IPS-18a (cell line): Measurements from ENCODE around the gene FAM221A.
"Not testable (repeated sequence)": the region's sequence is repeated elsewhere in the genome, so short reads cannot be mapped to it uniquely, and the experiment has no call there.

Source experiments
- H3K27ac ChIP-seq: one replicate; pipeline ENCODE4 v1.5.1; 2013; ENCODE audit warnings: low read length
- H3K27me3 ChIP-seq: one replicate; pipeline ENCODE4 v1.6.1; 2013; ENCODE audit warnings: mild to moderate bottlenecking, low read length; ENCODE audit not compliant: control insufficient read depth, insufficient read depth
- H3K36me3 ChIP-seq: one replicate; pipeline ENCODE4 v1.6.1; 2013; ENCODE audit warnings: low read depth, low read length; ENCODE audit not compliant: control insufficient read depth
- H3K4me1 ChIP-seq: one replicate; pipeline ENCODE4 v1.6.1; 2013; ENCODE audit warnings: low read depth, low read length; ENCODE audit not compliant: control insufficient read depth
- H3K4me3 ChIP-seq: one replicate; pipeline ENCODE4 v1.5.1; 2013; ENCODE audit warnings: low read length
- H3K9ac ChIP-seq: one replicate; pipeline ENCODE4 v1.6.1; 2013; ENCODE audit warnings: mild to moderate bottlenecking, low read length, moderate library complexity
- H3K9me3 ChIP-seq: one replicate; pipeline ENCODE4 v1.6.1; 2013; ENCODE audit warnings: low read depth, low read length; ENCODE audit not compliant: control insufficient read depth

The FAM221A gene

DNA sequence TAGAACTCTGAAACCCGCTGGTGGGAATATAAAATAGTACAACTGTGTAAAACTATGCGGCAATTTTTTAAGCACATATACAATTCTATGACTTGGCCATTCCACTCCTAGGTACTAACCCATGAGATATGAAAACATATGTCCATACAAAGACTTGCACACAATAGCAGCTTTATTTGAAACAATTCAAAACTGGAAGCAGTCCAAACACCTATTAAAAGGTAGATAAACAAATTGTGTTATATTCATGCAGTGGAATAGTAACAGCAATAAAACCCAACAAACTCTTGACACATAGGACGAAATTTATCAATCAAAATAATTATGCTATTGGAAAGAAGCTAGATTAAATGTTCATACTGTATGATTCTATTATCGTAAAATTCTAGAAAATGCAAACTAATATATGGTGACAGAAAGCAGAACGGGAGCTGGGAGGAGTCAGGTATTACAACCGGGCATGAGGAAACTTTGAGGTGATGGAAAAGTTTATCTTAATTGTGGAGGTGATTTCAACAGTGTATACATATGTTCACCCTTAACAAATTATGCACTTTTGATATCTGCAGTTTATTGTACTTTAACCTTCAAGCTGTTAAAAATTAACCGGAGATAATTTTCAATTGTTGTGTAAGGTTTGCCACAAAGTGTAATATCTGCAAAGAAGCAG is 29.2 kb downstream of the FAM221A start:
- no peak overlapping the region for H3K4me3 ChIP-seq
- peaks cover 16% of the 10 kb centered on the region for H3K36me3 ChIP-seq
- H3K27me3 ChIP-seq, result no peaks in the 10 kb centered on the region
- peaks cover 9% of the 10 kb centered on the region for H3K9me3 ChIP-seq
- no peak overlapping the region for H3K9ac ChIP-seq
- H3K27ac ChIP-seq, result no peak overlapping the region
- no peaks in the 10 kb centered on the region for H3K4me1 ChIP-seq

- H3K27me3 ChIP-seq, result no peaks in the 10 kb centered on the region
- H3K36me3 ChIP-seq, result peaks cover 9% of the 10 kb centered on the region
- H3K4me1 ChIP-seq, result no peaks in the 10 kb centered on the region
- no peak within 1 kb of the TSS for H3K27ac ChIP-seq
- H3K9me3 ChIP-seq, result peaks cover 9% of the 10 kb centered on the region
- no peak within 1 kb of the TSS for H3K4me3 ChIP-seq
- H3K9ac ChIP-seq, result no peak within 1 kb of the TSS
These were observed 30.0 kb downstream of the FAM221A start, which contains the start of gene STK31 for GRCh38 chr7:23710000-23710399. TSS of gene STK31 (plus strand) at chr7:23710219. CDS start at chr7:23710286, 67 bp downstream.

GRCh38 chr7:23712368-23713284 is 32.6 kb downstream of the FAM221A start:
- Histone ChIP-seq H3K36me3 (no peaks in the 10 kb centered on the region), H3K9me3 (no peaks in the 10 kb centered on the region), H3K4me1 (no peaks in the 10 kb centered on the region), H3K27me3 (no peaks in the 10 kb centered on the region), H3K27ac (no peak overlapping the region), H3K9ac (no peak overlapping the region), H3K4me3 (no peak overlapping the region)

- H3K27me3 ChIP-seq, result no peaks in the 10 kb centered on the region
- no peak overlapping the region for H3K27ac ChIP-seq
- no peaks in the 10 kb centered on the region for H3K4me1 ChIP-seq
- H3K36me3 ChIP-seq, result no peaks in the 10 kb centered on the region
- H3K9ac ChIP-seq, result no peak overlapping the region
- no peaks in the 10 kb centered on the region for H3K9me3 ChIP-seq
- H3K4me3 ChIP-seq, result no peak overlapping the region
These were observed 33.5 kb downstream of the FAM221A start for GRCh38 chr7:23713285-23714149.

DNA sequence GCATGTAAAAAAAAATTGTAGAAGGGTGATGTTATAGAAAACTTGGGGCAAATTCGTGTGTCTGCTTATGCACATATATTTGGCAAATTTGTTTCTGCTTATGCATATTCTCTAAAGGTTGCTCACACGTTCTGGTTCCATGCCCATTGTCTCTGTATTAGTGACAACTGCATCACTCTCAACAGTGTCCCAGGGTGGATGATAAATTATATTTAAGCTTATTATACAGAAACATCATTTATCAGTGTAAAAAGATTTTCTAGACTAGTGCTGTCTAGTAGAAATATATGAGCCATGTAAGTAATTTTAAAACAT is 34.1 kb downstream of the FAM221A start:
- no peak overlapping the region for H3K4me3 ChIP-seq
- no peak overlapping the region for H3K9ac ChIP-seq
- no peaks in the 10 kb centered on the region for H3K36me3 ChIP-seq
- H3K27me3 ChIP-seq, result no peaks in the 10 kb centered on the region
- H3K27ac ChIP-seq, result no peak overlapping the region
- H3K4me1 ChIP-seq, result no peaks in the 10 kb centered on the region
- no peaks in the 10 kb centered on the region for H3K9me3 ChIP-seq

GRCh38 chr7:23714579-23714978 is 34.6 kb downstream of the FAM221A start:
- no peak overlapping the region for H3K4me3 ChIP-seq
- H3K4me1 ChIP-seq, result no peaks in the 10 kb centered on the region
- no peak overlapping the region for H3K27ac ChIP-seq
- H3K27me3 ChIP-seq, result no peaks in the 10 kb centered on the region
- no peaks in the 10 kb centered on the region for H3K9me3 ChIP-seq
- no peaks in the 10 kb centered on the region for H3K36me3 ChIP-seq
- H3K9ac ChIP-seq, result no peak overlapping the region

- H3K27ac ChIP-seq, result no peak overlapping the region
These were observed 35.1 kb downstream of the FAM221A start for GRCh38 chr7:23715099-23715498.

DNA sequence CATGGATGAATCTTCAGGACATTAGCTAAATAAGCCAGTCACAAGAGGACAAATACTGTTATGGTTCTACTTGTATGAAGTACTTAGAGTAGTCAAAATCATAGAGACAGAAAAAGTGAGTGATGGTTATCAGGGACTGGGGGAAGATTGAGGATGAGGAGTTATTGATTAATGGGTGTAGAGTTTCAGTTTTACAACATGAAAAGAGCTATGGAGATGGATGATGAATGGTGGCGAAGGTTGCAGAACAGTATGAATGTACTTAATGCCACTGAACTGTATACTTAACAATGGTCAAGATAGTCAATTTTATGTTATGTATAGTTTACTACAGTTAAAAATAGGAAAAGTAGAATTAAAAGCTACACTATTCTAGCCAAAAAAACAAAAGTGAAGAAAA is 37.8 kb downstream of the FAM221A start:
- H3K27me3 ChIP-seq, result peaks cover 11% of the 10 kb centered on the region
- no peak overlapping the region for H3K27ac ChIP-seq
- H3K4me3 ChIP-seq, result no peak overlapping the region
- no peaks in the 10 kb centered on the region for H3K4me1 ChIP-seq
- no peaks in the 10 kb centered on the region for H3K36me3 ChIP-seq
- H3K9ac ChIP-seq, result no peak overlapping the region
- H3K9me3 ChIP-seq, result no peaks in the 10 kb centered on the region

More at GRCh38 chr7:23715099-23715498, 35.1 kb downstream of the FAM221A start:
- Histone ChIP-seq H3K9me3 (no peaks in the 10 kb centered on the region), H3K4me1 (no peaks in the 10 kb centered on the region), H3K4me3 (no peak overlapping the region), H3K9ac (no peak overlapping the region), H3K27me3 (no peaks in the 10 kb centered on the region), H3K36me3 (no peaks in the 10 kb centered on the region)

DNA sequence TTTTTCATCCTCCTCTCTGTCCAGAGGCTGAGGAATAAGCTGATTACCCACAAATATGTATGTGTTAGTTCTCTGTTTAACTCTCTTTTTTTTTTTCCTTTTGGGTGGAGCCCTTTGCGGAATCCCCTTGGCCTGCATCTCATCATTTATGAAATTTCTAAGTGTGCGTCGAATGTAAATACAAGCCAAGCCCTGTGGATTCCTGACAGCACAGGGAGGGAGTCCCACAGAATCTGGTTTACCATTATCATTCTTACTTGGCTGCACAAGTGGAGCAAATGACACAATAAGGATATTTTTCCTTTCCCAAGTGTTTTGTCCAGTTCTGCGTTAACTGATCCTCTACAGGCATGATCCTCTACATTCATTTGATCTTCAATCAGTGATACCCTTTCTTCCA is 41.5 kb downstream of the FAM221A start:
- Histone ChIP-seq H3K4me1 (peaks cover 12% of the 10 kb centered on the region), H3K27ac (no peak overlapping the region), H3K9ac (no peak overlapping the region), H3K9me3 (no peaks in the 10 kb centered on the region), H3K36me3 (no peaks in the 10 kb centered on the region), H3K4me3 (no peak overlapping the region), H3K27me3 (peaks cover 42% of the 10 kb centered on the region)

- peaks cover 12% of the 10 kb centered on the region for H3K4me1 ChIP-seq
- H3K4me3 ChIP-seq, result peak overlapping the region; percentile 30
- H3K36me3 ChIP-seq, H3K9ac ChIP-seq, H3K27ac ChIP-seq, H3K9me3 ChIP-seq: not testable (repeated sequence)
- peaks cover 42% of the 10 kb centered on the region for H3K27me3 ChIP-seq
These were observed 42.7 kb downstream of the FAM221A start for GRCh38 chr7:23722587-23723216.

DNA sequence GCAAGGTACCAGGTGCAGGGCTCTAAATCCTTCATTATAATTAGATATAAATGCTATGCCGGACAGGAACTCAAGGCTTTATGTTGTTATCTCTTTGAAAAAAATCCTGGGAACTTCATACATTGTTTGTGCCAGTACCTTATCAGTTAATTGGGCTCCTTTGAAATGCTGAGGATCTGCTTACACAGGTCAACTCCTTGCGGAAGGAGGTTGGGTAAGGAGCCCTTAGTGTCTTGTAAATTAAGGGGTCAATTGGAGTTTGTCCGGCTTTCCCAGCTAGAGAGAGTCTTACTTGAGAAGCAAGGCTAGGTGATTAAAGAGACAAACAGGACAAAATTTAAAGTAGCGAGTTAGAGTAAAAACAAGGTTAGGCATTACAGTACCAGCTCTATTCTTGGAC is 44.1 kb downstream of the FAM221A start:
- H3K4me1 ChIP-seq, result peaks cover 12% of the 10 kb centered on the region
- not testable (repeated sequence) for H3K27ac ChIP-seq, H3K36me3 ChIP-seq, H3K9me3 ChIP-seq, H3K9ac ChIP-seq
- H3K4me3 ChIP-seq, result peak overlapping the region; percentile 30
- H3K27me3 ChIP-seq, result peaks cover 42% of the 10 kb centered on the region
